ENCODE measurements around the gene PEX3. TPM values are rescaled to one million over a fixed set of nuclear protein-coding genes. Genes with fewer than 3 reads are reported as not detected.

The PEX3 gene
- total and polyA plus RNA-seq, 10 of the 15 experiments (the other 5 are each of a cell fraction or from before 2014, with no cell fraction given) = 18.6 to 70.7 (median 38.6) TPM

DNA sequence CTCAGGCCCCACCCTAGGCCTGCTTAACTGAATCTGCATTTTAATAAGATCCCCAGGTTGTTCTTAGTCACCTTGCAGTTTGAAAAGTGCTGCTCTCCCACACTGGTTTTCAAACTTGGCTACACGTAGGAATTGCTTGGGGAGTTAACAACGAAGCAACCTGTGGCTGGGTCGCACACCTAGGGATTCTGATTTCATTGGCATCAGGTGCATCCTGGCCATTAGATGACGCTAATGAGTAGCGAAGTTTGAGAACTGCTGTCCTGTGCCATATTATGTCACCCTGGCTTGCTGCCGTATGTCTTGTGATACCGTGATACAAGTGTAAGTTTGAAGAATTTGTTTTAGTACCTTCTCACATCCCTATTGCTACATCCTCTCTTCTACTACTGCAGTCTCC, 89.1 kb downstream of the PEX3 start (continued):
- TF ChIP-seq MEF2A (IDR thresholded peaks at IDR 0.05; ENCODE audit: insufficient read depth, low read depth, low read length) = no peak
- no peak for TF ChIP-seq SPI1 (IDR thresholded peaks at IDR 0.05; ENCODE audit: borderline replicate concordance, insufficient read depth, low read depth, low read length)
- no peak for TF ChIP-seq RUNX3 (IDR thresholded peaks at IDR 0.05; ENCODE audit: low read length)
- no peak for TF ChIP-seq KAT2A (conservative IDR thresholded peaks at IDR 0.05; ENCODE audit: control insufficient read depth, low read depth, low read length)
- no peak for TF ChIP-seq HDAC6 (IDR thresholded peaks at IDR 0.05; ENCODE audit: unreplicated experiment)
- TF ChIP-seq RFX5 (IDR thresholded peaks at IDR 0.05; ENCODE audit: low read depth, low read length) = no peak

DNA sequence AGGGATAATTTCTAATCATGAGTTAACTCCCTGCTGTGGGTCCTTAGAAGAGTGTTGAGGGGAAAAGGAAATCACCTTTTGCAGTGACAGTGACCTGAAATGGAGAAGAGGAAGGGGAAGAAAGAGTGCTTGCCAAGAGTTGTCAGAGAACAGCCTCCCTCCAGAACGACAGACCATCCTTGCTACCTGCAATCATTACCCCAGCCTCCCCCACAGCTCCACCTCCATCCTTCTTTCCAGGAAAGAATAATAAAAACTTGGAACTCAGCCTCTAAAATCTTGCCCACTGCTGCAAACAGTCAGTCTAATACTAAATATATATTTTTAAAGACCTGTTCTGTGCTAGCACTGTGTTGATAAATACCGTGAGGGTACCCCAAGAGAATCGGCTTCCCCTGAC, 89.6 kb downstream of the PEX3 start:
- SMC1A ChIA-PET (ENCODE audit: uncharacterized antibody, unreplicated experiment) = no interaction called here
- no peak overlapping the region for H3K4me3 ChIP-seq
- 66% methylated on average over 3 of the region's 3 CpGs for WGBS (ENCODE audit: insufficient coverage, insufficient replicate concordance, low lambda C conversion rate, missing lambda C conversion rate)
- H3K4me2 ChIP-seq (ENCODE audit: control insufficient read depth, insufficient read depth) = no peak overlapping the region
- H4K20me1 ChIP-seq (ENCODE audit: control insufficient read depth, insufficient read depth) = no peaks in the 10 kb centered on the region
- H3K27me3 ChIP-seq (replicated peaks in 1 of 2; ENCODE audit: control insufficient read depth in 2 of 2, insufficient read depth in 2 of 2, low read length in 1 of 2) = no peaks in the 10 kb centered on the region; a peak in 1 of 4 replicates
- RAD21 ChIA-PET (ENCODE audit: unreplicated experiment) = no interaction called here
- intact Hi-C loops (cut with micrococcal nuclease; ENCODE audit: unreplicated experiment) (no loop called here), in situ Hi-C loops (cut with MboI) (no loop called here)
- FAIRE-seq (no peak), ATAC-seq (no peak), DNase-seq (ENCODE audit: low read depth, low spot score) (no peak)
- H2AFZ ChIP-seq (ENCODE audit: control insufficient read depth, low read depth, low read length) = no peak overlapping the region
- H3K4me1 ChIP-seq (ENCODE audit: control insufficient read depth, insufficient read depth, low read length) = peaks cover 42% of the 10 kb centered on the region
- POLR2A ChIA-PET = no interaction called here
- TF ChIP-seq FOXM1 (IDR thresholded peaks at IDR 0.05; ENCODE audit: low read depth, low read length) = no peak
- no peak for TF ChIP-seq NR2C2 (IDR thresholded peaks at IDR 0.05; ENCODE audit: borderline replicate concordance, control insufficient read depth, insufficient read length, low read depth)
- TF ChIP-seq STAT1 (conservative IDR thresholded peaks at IDR 0.05) = no peak
- TF ChIP-seq RELA (IDR thresholded peaks at IDR 0.05; ENCODE audit: borderline replicate concordance, partially characterized antibody) = no peak
- no peak for TF ChIP-seq SMAD5 (IDR thresholded peaks at IDR 0.05; ENCODE audit: low read depth)
- no peak for TF ChIP-seq HDGF (IDR thresholded peaks at IDR 0.05)
- no peak overlapping the region for H3K9ac ChIP-seq (ENCODE audit: control insufficient read depth, insufficient read depth, low read length)
- H3K79me2 ChIP-seq (ENCODE audit: control insufficient read depth, insufficient read depth, low read length) = no peaks in the 10 kb centered on the region; the same call in none of the 2 replicates
- H3K9me3 ChIP-seq (replicated peaks; ENCODE audit: control insufficient read depth, insufficient read depth, low read length) = no peaks in the 10 kb centered on the region; the same call in 2 of the 3 replicates
- BruUV-seq (replicated peaks) = no TSS peak
- no peaks in the 10 kb centered on the region for H3K36me3 ChIP-seq (ENCODE audit: control insufficient read depth in 2 of 2, insufficient read depth in 2 of 2, low read length in 1 of 2)
- H3K27ac ChIP-seq (ENCODE audit: control insufficient read depth, insufficient read depth) = no peak overlapping the region
- CTCF ChIA-PET = no interaction called here

Small RNA genes within 50 kb of the gene (small RNA-seq; reads per million reads assigned to genes)
- 1.5 reads per million, percentile 50 among the genes with 10 or more reads in this experiment for gene RNA5SP221

Other genes with a start within 250 kb of the PEX3 start
- gene ADAT2, start 110 bp upstream of the PEX3 start, total RNA-seq (2014; rRNA removed) = 17.5 and 20.1 TPM in 2 replicates
- 19.5 and 21.5 TPM in 2 replicates for gene ADAT2, start 110 bp upstream of the PEX3 start, total RNA-seq (2014; rRNA removed; fragmentation: Illumina TruSeq; extraction: Trizol)
- gene ADAT2, start 110 bp upstream of the PEX3 start, total RNA-seq (2021) = 13.2 and 17.1 TPM in 2 replicates
- gene ADAT2, start 110 bp upstream of the PEX3 start, polyA plus RNA-seq (2011; rRNA removed) = 35.5 and 55.9 TPM in 2 replicates
- gene ADAT2, start 110 bp upstream of the PEX3 start, polyA plus RNA-seq (2014; fragmentation: Illumina TruSeq; extraction: Trizol) = 23.1 and 35.6 TPM in 2 replicates
- gene ADAT2, start 110 bp upstream of the PEX3 start, polyA plus RNA-seq (2014; fragmentation: Nextera tagmentation; extraction: Ambion mirVana) = 1 to 10 TPM; 7.8 to 9.0 TPM
- 25.8 and 38.6 TPM in 2 replicates for gene ADAT2, start 110 bp upstream of the PEX3 start, polyA plus RNA-seq (2014; rRNA removed)
- 10 to 100 TPM; 12.6 to 15.1 TPM for gene ADAT2, start 110 bp upstream of the PEX3 start, polyA plus RNA-seq (2016; fragmentation: Nextera tagmentation; extraction: Ambion mirVana)
- gene FUCA2, start 60.9 kb downstream of the PEX3 start, total RNA-seq (2014; rRNA removed) = 19.5 and 19.7 TPM in 2 replicates
- gene FUCA2, start 60.9 kb downstream of the PEX3 start, total RNA-seq (2014; rRNA removed; fragmentation: Illumina TruSeq; extraction: Trizol) = 22.2 and 22.3 TPM in 2 replicates
- gene FUCA2, start 60.9 kb downstream of the PEX3 start, total RNA-seq (2021) = 33.2 and 33.6 TPM in 2 replicates
- gene FUCA2, start 60.9 kb downstream of the PEX3 start, polyA plus RNA-seq (2011; rRNA removed) = 19.2 and 23.5 TPM in 2 replicates
- gene FUCA2, start 60.9 kb downstream of the PEX3 start, polyA plus RNA-seq (2014; fragmentation: Illumina TruSeq; extraction: Trizol) = 22.2 and 28.2 TPM in 2 replicates
- 10 to 100 TPM in 1 of 2 experiments, 1 to 10 TPM in 1; 5.7 to 11.8 TPM for gene FUCA2, start 60.9 kb downstream of the PEX3 start, polyA plus RNA-seq (2014; fragmentation: Nextera tagmentation; extraction: Ambion mirVana)
- gene FUCA2, start 60.9 kb downstream of the PEX3 start, polyA plus RNA-seq (2014; rRNA removed) = 20.8 and 21.1 TPM in 2 replicates
- gene FUCA2, start 60.9 kb downstream of the PEX3 start, polyA plus RNA-seq (2016; fragmentation: Nextera tagmentation; extraction: Ambion mirVana) = 10 to 100 TPM; 35.0 to 36.2 TPM
- 8.7 and 11.0 TPM in 2 replicates for gene PHACTR2, start 227.2 kb downstream of the PEX3 start, total RNA-seq (2014; rRNA removed)
- gene PHACTR2, start 227.2 kb downstream of the PEX3 start, total RNA-seq (2014; rRNA removed; fragmentation: Illumina TruSeq; extraction: Trizol) = 18.7 and 19.1 TPM in 2 replicates
- 12.2 and 12.3 TPM in 2 replicates for gene PHACTR2, start 227.2 kb downstream of the PEX3 start, total RNA-seq (2021)
- 5.9 and 8.1 TPM in 2 replicates for gene PHACTR2, start 227.2 kb downstream of the PEX3 start, polyA plus RNA-seq (2011; rRNA removed)
- 7.2 and 10.7 TPM in 2 replicates for gene PHACTR2, start 227.2 kb downstream of the PEX3 start, polyA plus RNA-seq (2014; fragmentation: Illumina TruSeq; extraction: Trizol)
- gene PHACTR2, start 227.2 kb downstream of the PEX3 start, polyA plus RNA-seq (2014; fragmentation: Nextera tagmentation; extraction: Ambion mirVana) = 1 to 10 TPM; 2.0 to 4.7 TPM
- gene PHACTR2, start 227.2 kb downstream of the PEX3 start, polyA plus RNA-seq (2014; rRNA removed) = 3.5 and 4.1 TPM in 2 replicates
- gene PHACTR2, start 227.2 kb downstream of the PEX3 start, polyA plus RNA-seq (2016; fragmentation: Nextera tagmentation; extraction: Ambion mirVana) = 1 to 10 TPM; 1.4 to 2.1 TPM